Right cardiac atrium (tissue), 5 donors: ENCODE measurements around the gene FTO. TPM values are rescaled to one million over a fixed set of nuclear protein-coding genes. Genes with fewer than 3 reads are reported as not detected.

Source experiments
- ATAC-seq, 2 donors: fragments of 200-7000 bp; cut with Tn5 transposase; one replicate each; pipeline versions ENCODE4 v1.8.0 to v1.9.1; 2020; ENCODE audit warnings: moderate library complexity in 2 of 2, mild to moderate bottlenecking in 1 of 2
- DNase-seq, 3 donors: peaks; one replicate each; pipeline ENCODE4 v3.0.0-alpha.2; 2020
- H3K27ac ChIP-seq: one replicate; pipeline ENCODE4 v1.5.1; 2013; ENCODE audit warnings: mild to moderate bottlenecking, low read length, control low read depth, moderate library complexity
- H3K27me3 ChIP-seq: one replicate; pipeline ENCODE4 v1.6.1; 2013; ENCODE audit not compliant: control insufficient read depth, insufficient read depth
- H3K4me1 ChIP-seq: one replicate; pipeline ENCODE4 v1.6.1; 2013; ENCODE audit warnings: low read length; ENCODE audit not compliant: control insufficient read depth, insufficient read depth
- H3K4me3 ChIP-seq: one replicate; pipeline ENCODE4 v1.5.1; 2013; ENCODE audit warnings: low read length, control low read depth
- H3K9me3 ChIP-seq: one replicate; pipeline ENCODE4 v1.6.1; 2013; ENCODE audit warnings: low read length; ENCODE audit not compliant: control insufficient read depth
- WGBS: extraction: QIAGEN DNeasy Blood & Tissue Kit; methylation state at CpG from one replicate; pipeline ENCODE4 v1.1.7; 2013; 5-methylcytosine and 5-hydroxymethylcytosine counted together
- intact Hi-C, 4 donors: fragments of 100-400 bp; cut with DNase I; formaldehyde crosslinking; loops; one replicate each; pipeline versions ENCODE4 v1.11.0 to v1.14.0; 2022 to 2023
- polyA plus RNA-seq: library from polyadenylated mRNA; stranded (reverse); fragments of 200-250 nt; gene quantifications from one replicate; pipeline ENCODE4 v1.2.3, GENCODE V29; 2013
- total RNA-seq, 4 donors: library from RNA; stranded (reverse); fragmentation: NEBNext Ultra II Directional; extraction: Animal tissue kit (Norgen Biotek cat#: 25700); gene quantifications; one replicate each; pipeline ENCODE4 v1.2.1, GENCODE V29; 2021
- donor health status: healthy with polysubstance abuse.
- donor health status: DM: no; HTN: yes; CAD: no.
- donor health status: DM: no; HTN: no; CAD: no.
- donor health status: DM: no; HTN: yes; CAD: no; lungs with severe emphysema.
- donor health status: DM: yes; HTN: yes; CAD: no.

The FTO gene
- total and polyA plus RNA-seq, 5 donors = 21.9 to 86.3 (median 78.2) TPM

DNA sequence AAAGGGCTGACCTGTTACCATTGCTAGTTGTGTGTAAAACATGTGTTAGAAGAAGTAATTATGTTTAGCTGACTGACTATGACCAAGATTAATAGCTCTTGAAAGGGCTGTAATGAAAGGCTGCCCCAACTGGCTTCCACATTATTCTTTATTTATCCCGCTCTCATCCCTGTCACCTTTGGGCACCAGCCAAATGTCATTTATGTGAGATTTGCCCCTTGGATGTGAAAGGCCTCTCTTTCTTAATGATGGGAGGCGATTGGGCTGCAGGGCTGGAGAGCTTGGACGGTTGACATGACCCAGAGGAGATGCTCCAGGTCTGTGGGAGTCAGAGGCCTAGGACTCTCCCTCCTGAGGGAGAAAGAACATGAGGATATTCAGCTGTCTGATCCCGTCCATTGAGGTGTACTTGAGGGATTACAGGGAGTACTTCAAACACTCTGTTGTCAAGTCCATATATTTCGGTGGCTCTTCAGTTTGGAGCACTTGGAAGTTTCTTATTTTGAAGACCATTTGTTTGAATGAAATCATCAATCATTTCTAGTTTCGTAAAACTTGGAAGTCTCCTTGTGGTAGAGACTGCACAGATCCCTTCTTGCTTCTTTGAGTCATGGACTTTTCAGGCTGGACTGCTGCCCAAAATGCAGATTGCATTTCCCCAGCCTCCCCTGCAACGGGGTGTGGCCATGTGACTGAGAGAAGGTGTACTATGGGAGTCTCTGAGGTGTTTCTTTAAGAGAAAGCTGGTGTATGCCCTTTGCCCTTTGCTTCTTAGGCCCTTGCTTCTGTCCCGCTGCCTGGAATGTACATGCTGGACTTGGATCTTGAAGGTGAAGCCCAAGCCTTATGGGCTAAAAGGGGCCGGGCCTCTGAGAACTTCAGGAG is 51.3 kb downstream of the FTO start:
- Histone ChIP-seq H3K27ac (no peak overlapping the region), H3K9me3 (no peaks in the 10 kb centered on the region), H3K4me1 (peaks cover 9% of the 10 kb centered on the region), H3K4me3 (no peak overlapping the region), H3K27me3 (no peaks in the 10 kb centered on the region)
- ATAC-seq (peak; percentile 40 to 74), DNase-seq (peak in 1 of 3 donors; percentile 35)
- 71% methylated on average over 9 of the region's 9 CpGs for WGBS
- intact Hi-C loops = no loop called here

DNA sequence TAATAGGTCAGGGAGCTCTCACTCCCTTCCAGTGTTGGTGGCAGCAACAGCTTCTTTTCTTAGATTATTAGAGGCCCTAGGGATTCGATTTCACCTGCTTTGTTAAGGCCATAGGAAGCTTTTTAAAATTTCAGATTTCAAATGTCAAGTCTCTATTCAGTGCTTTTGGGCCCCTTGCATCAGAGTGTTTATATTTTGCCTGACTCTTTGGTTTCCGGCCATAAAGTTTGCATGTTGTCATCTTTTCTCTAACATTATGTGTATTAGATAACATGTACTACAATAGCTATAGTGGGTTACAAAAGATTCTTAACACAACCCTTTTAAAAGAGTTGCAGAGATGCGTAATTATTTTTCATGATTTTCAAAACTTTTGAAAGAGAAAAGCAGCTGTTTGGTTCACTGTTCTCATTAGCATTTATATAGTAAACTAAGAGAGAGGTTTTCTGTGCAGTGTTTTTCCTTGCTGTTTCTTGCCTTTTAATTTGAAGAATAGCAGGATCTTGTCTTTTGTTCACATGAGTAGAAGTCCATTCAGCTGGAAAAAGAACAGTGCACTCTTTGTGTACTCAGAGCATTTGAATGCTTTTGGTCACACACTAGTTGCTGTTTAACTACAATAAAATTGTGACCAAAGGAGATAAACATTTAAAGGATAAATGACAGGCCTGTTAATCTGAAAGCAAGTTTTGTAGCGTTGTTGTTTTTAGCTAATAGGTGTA is 52.5 kb downstream of the FTO start:
- no peaks in the 10 kb centered on the region for H3K9me3 ChIP-seq
- no peak overlapping the region for H3K4me3 ChIP-seq
- no peaks in the 10 kb centered on the region for H3K27me3 ChIP-seq
- WGBS = 64% methylated on average over 4 of the region's 4 CpGs
- no peak for DNase-seq
- intact Hi-C loops = no loop called here
- H3K4me1 ChIP-seq = peaks cover 9% of the 10 kb centered on the region
- ATAC-seq = no peak
- H3K27ac ChIP-seq = no peak overlapping the region

DNA sequence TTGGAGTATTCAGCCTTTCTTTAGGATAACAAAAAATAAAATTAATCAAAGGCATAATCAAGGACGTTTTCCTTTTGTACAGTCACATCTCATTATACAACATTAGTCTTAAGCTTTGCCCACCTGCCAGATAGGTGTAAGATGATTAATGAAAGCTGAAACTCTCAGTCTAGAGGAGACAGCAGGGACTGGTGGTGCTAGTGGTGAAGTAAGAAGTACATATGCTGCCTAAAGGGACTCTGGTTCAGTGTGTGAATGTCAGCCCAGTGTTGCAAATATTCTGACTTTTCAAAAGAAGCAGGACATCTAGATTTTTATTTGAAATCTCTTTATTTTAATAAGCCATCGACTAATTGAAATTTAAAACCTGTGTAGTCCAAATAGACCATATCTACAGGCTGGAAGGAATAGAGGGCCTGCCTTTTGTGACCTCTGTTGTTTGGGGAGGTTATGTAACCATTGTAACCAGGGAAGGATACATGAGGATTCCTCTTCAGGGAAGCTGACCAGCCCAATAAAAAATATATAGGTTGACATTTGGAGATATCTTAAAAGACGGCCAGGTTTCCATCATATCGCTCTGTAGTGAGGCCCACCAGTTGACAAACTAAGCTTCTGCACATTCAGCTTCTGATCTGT is 54.1 kb downstream of the FTO start:
- 71% methylated on average over 4 of the region's 4 CpGs for WGBS
- ATAC-seq = no peak

GRCh38 chr16:53761962-53762703 is 58.2 kb downstream of the FTO start:
- intact Hi-C loops = no loop called here
- ATAC-seq = no peak
- Histone ChIP-seq H3K9me3 (no peaks in the 10 kb centered on the region), H3K4me1 (peaks cover 2% of the 10 kb centered on the region), H3K4me3 (no peak overlapping the region), H3K27ac (no peak overlapping the region), H3K27me3 (no peaks in the 10 kb centered on the region)
- 67% methylated on average over 4 of the region's 4 CpGs for WGBS
- no peak for DNase-seq

More for the DNA sequence above, 54.1 kb downstream of the FTO start:
- peaks cover 9% of the 10 kb centered on the region for H3K4me1 ChIP-seq
- H3K27ac ChIP-seq = no peak overlapping the region
- H3K4me3 ChIP-seq = no peak overlapping the region
- H3K27me3 ChIP-seq = no peaks in the 10 kb centered on the region
- H3K9me3 ChIP-seq = no peaks in the 10 kb centered on the region
- intact Hi-C loops = no loop called here
- DNase-seq = no peak

DNA sequence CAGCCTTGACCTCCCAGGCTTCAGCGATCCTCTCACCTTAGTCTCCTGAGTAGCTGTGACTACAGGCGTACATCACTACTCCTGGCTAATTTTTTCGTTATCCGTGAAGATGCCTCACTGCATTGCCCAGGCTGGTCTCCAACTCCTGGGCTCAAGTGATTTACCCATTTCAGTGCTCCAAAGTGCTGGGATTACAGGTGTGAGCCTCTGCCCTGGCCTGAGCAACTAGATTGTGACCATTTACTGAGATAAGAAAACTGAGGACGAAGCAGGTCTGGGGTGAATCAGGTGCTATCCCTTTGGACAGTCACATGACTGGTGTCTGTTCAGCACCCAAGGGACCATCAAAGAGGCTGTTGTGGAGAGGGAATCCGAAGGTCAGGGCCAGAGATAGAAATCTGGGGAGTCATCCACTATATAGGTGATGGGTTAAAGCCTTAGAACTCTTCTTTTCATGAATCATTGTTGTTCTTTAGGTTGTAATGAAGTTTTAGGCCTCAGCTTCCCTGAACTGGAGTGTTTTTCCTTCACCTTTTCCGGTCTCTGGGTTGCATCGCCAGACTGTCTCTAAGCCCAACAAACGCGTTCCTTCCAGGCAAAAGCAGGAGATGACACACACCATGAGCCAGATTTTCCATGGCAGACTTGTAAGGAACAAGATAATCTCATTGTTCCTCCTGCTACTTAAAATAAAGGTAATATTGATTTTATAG is 62.5 kb downstream of the FTO start:
- 89% methylated on average over 10 of the region's 10 CpGs for WGBS
- no peak for DNase-seq
- Histone ChIP-seq H3K9me3 (no peaks in the 10 kb centered on the region), H3K4me3 (no peak overlapping the region), H3K4me1 (peaks cover 3% of the 10 kb centered on the region), H3K27ac (no peak overlapping the region), H3K27me3 (no peaks in the 10 kb centered on the region)
- ATAC-seq = peak in 1 of 2 donors; percentile 81
- intact Hi-C loops = no loop called here

- WGBS = 70% methylated on average over 4 of the region's 4 CpGs
- ATAC-seq (no peak), DNase-seq (no peak)
- H3K4me1 ChIP-seq = peaks cover 3% of the 10 kb centered on the region
- intact Hi-C loops = no loop called here
- peak overlapping the region; percentile 19 for H3K27ac ChIP-seq
- H3K9me3 ChIP-seq = no peaks in the 10 kb centered on the region
- no peaks in the 10 kb centered on the region for H3K27me3 ChIP-seq
- no peak overlapping the region for H3K4me3 ChIP-seq
These were observed 64.2 kb downstream of the FTO start for GRCh38 chr16:53768167-53768566.

DNA sequence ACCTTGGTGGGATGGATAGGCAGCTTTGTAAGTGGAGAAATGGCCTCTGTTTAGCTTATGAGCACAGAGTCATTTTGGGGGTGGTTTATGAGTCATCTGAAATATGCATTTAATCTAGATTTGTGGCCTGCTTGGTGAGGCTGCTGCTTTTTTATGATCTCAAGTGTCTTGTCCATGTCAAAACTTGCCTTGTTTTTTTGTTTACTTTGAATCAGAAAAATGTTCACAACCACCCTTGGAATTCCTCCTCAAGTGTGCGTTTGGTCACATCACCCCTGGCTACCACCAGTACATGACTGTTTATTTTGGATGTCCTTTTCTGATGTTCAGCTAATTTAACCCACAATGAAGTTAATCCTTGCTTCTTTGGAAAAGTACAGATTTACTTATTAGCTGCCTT is 64.6 kb downstream of the FTO start:
- ATAC-seq (peak; percentile 53 to 56), DNase-seq (no peak)
- no peak overlapping the region for H3K4me3 ChIP-seq
- intact Hi-C loops = no loop called here
- H3K27me3 ChIP-seq = no peaks in the 10 kb centered on the region
- H3K9me3 ChIP-seq = no peaks in the 10 kb centered on the region
- H3K27ac ChIP-seq = peak overlapping the region; percentile 19
- peaks cover 6% of the 10 kb centered on the region for H3K4me1 ChIP-seq
- WGBS = 40% methylated on average over 1 of the region's 1 CpG

DNA sequence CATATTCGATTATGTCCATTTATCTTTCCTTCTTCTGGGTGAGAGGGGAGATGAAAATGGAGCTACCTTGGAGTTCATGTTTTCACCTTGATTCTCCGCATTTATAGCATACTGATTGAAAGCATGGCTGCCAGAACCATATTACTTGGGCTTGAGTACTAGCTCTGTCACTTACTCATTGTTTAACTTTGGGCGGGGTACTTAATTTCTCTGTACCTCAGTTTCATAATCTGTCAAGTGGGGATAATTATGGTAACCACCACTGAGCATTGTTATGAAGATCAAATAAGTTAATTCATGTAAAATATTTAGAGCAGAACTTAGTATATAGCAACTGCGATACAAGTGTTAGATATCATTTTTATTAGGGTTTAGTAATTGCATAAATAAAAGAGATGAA is 65.2 kb downstream of the FTO start:
- H3K9me3 ChIP-seq = no peaks in the 10 kb centered on the region
- no peak for ATAC-seq
- H3K27me3 ChIP-seq = no peaks in the 10 kb centered on the region
- no peak overlapping the region for H3K27ac ChIP-seq
- WGBS = 88% methylated on average over 4 of the region's 4 CpGs
- H3K4me3 ChIP-seq = no peak overlapping the region
- H3K4me1 ChIP-seq = peaks cover 6% of the 10 kb centered on the region
- no peak for DNase-seq
- intact Hi-C loops = no loop called here

DNA sequence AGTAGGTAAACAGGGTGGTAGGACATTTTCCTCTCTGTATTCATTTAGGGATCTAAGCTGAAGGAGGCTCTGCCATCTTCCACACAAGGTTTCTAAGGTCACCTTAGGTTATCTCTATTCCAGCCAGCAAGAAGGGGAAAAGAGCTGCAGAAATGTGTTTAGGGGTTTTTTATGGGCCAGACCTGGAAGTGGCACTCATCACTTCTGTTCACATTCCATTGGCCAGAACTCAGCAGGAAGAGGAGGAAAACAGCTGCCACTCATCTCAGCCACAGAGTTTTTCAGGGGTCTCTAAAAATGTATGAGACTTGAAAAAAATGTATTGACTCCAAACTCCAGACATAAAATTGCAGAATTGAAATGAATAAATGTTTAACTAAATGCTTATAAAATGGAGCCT is 65.8 kb downstream of the FTO start:
- ATAC-seq (no peak), DNase-seq (no peak)
- intact Hi-C loops = no loop called here
- no peaks in the 10 kb centered on the region for H3K27me3 ChIP-seq
- no peak overlapping the region for H3K27ac ChIP-seq
- peaks cover 7% of the 10 kb centered on the region for H3K4me1 ChIP-seq
- H3K9me3 ChIP-seq = no peaks in the 10 kb centered on the region
- H3K4me3 ChIP-seq = no peak overlapping the region

DNA sequence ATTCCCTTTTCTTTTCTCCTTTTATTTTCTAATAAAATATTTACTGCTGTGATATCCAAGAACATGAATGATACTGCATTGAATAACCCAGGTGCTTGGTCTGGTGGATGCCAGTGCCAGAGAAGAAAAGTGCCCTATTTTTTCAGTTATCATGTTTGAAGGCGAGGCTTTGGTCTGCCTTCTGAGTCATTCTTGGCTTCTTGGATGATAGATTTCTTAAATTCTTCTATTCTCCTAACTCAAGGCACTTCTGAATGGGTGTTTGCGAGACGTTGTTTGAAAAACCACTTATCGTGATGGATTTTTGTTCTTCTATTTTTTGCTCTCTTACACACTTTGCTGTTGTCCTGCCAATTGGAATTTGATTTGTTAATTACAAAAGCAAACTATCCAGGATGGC is 66.7 kb downstream of the FTO start:
- intact Hi-C loops = no loop called here
- ATAC-seq (no peak), DNase-seq (no peak)
- no peak overlapping the region for H3K4me3 ChIP-seq
- H3K27ac ChIP-seq = no peak overlapping the region
- WGBS = 73% methylated on average over 4 of the region's 4 CpGs
- H3K9me3 ChIP-seq = no peaks in the 10 kb centered on the region
- H3K27me3 ChIP-seq = no peaks in the 10 kb centered on the region
- H3K4me1 ChIP-seq = peaks cover 7% of the 10 kb centered on the region
